Hematopoietic multipotent progenitor cell treated with erythropoietin and hydrocortisone succinate and interleukin-3 and kit ligand, for 8 days (in vitro differentiated cells): ENCODE measurements around the gene IZUMO3.
"Not testable (repeated sequence)": the region's sequence is repeated elsewhere in the genome, so short reads cannot be mapped to it uniquely, and the experiment has no call there.

Experiments
- DNase-seq: peaks from one replicate; pipeline ENCODE4 v3.0.0-alpha.2; 2015

Gene IZUMO3

GRCh38 chr9:24545847-24546522 is at the start of gene IZUMO3:
IZUMO3 (minus strand) TSS chr9:24545897; CDS start chr9:24545649, 248 bp downstream.
- DNase-seq: no peak

- no peak for DNase-seq
These were observed 48.6 kb upstream of the IZUMO3 start for GRCh38 chr9:24594234-24594850.

GRCh38 chr9:24590432-24590831 is 44.7 kb upstream of the IZUMO3 start:
- DNase-seq: no peak

GRCh38 chr9:24587883-24588282 is 42.2 kb upstream of the IZUMO3 start:
- DNase-seq: no peak

GRCh38 chr9:24582146-24583126 is 36.7 kb upstream of the IZUMO3 start:
- no peak for DNase-seq

GRCh38 chr9:24580005-24580404 is 34.3 kb upstream of the IZUMO3 start:
- DNase-seq: not testable (repeated sequence)

- no peak for DNase-seq
These were observed 26.7 kb upstream of the IZUMO3 start for GRCh38 chr9:24572406-24572805.

- DNase-seq: no peak
These were observed 16.3 kb upstream of the IZUMO3 start for GRCh38 chr9:24561957-24562356.

- DNase-seq: no peak
These were observed 7.5 kb upstream of the IZUMO3 start for GRCh38 chr9:24553183-24553552.

GRCh38 chr9:24552526-24553182 is 7.0 kb upstream of the IZUMO3 start:
- DNase-seq: no peak

- no peak for DNase-seq
These were observed 412 bp downstream of the IZUMO3 start for GRCh38 chr9:24545285-24545684.

GRCh38 chr9:24518545-24518944 is 27.2 kb downstream of the IZUMO3 start:
- DNase-seq: no peak

- DNase-seq: no peak
These were observed 29.2 kb downstream of the IZUMO3 start for GRCh38 chr9:24516463-24516862.

GRCh38 chr9:24509850-24510249 is 35.8 kb downstream of the IZUMO3 start:
- no peak for DNase-seq

- no peak for DNase-seq
These were observed 41.2 kb downstream of the IZUMO3 start for GRCh38 chr9:24504521-24504920.

- no peak for DNase-seq
These were observed 43.3 kb downstream of the IZUMO3 start for GRCh38 chr9:24502206-24502937.

GRCh38 chr9:24500761-24501160 is 44.9 kb downstream of the IZUMO3 start:
- no peak for DNase-seq

- no peak for DNase-seq
These were observed 47.1 kb downstream of the IZUMO3 start for GRCh38 chr9:24498632-24499031.

GRCh38 chr9:24497671-24498070 is 48.0 kb downstream of the IZUMO3 start:
- DNase-seq: no peak
